Heart right ventricle (tissue), 16 donors: Measurements from ENCODE around the gene KBTBD6. TPM values are rescaled to one million over a fixed set of nuclear protein-coding genes. Genes with fewer than 3 reads are reported as not detected.
"Not testable (repeated sequence)": the region's sequence is repeated elsewhere in the genome, so short reads cannot be mapped to it uniquely, and the experiment has no call there.

Source experiments
- ATAC-seq, 8 donors: fragments of 200-7000 bp; cut with Tn5 transposase; one replicate each; pipeline ENCODE4 v1.9.1; 2020; ENCODE audit warnings: mild to moderate bottlenecking in 8 of 8, moderate library complexity in 8 of 8, moderate number of reproducible peaks in 1 of 8
- DNase-seq, 2 donors: peaks; one replicate each; pipeline ENCODE4 v3.0.0-alpha.2; 2020
- H3K27ac ChIP-seq, 10 donors: fragments of 200-600 bp; sonication (generic) in 2 of 10; one replicate each; pipeline versions ENCODE4 v1.5.0 to v1.8.0; 2020 to 2022; ENCODE audit warnings: mild to moderate bottlenecking in 3 of 10
- H3K27me3 ChIP-seq, 7 donors: fragments of 200-600 bp; one replicate each; pipeline ENCODE4 v1.8.0; 2021 to 2022; ENCODE audit warnings: mild to moderate bottlenecking in 2 of 7
- H3K36me3 ChIP-seq, 9 donors: fragments of 200-600 bp; sonication (generic) in 1 of 9; one replicate each; pipeline versions ENCODE4 v1.5.0 to v1.8.0; 2020 to 2022; ENCODE audit warnings: mild to moderate bottlenecking in 2 of 9
- H3K4me1 ChIP-seq, 9 donors: fragments of 200-600 bp; sonication (generic) in 1 of 9; one replicate each; pipeline versions ENCODE4 v1.5.0 to v1.8.0; 2020 to 2022; ENCODE audit warnings: mild to moderate bottlenecking in 4 of 9
- H3K4me3 ChIP-seq, 10 donors: fragments of 200-600 bp; sonication (generic) in 2 of 10; one replicate each; pipeline versions ENCODE4 v1.5.0 to v1.8.0; 2020 to 2022; ENCODE audit warnings: mild to moderate bottlenecking in 7 of 10, moderate library complexity in 2 of 10
- H3K9me3 ChIP-seq, 11 donors: fragments of 200-600 bp in 10 of 11; sonication (generic) in 2 of 11; one replicate each; pipeline versions ENCODE4 v1.5.0 to v1.8.0; 2013 to 2022; ENCODE audit warnings: mild to moderate bottlenecking in 2 of 11, control low read depth in 1 of 11, moderate library complexity in 1 of 11
- WGBS, 2 donors: extraction: QIAGEN DNeasy Blood & Tissue Kit; methylation state at CpG; one replicate each; pipeline ENCODE4 v1.1.7; 2013; ENCODE audit warnings: inconsistent platforms in 1 of 2; 5-methylcytosine and 5-hydroxymethylcytosine counted together
- intact Hi-C, 10 donors: fragments of 100-400 bp; cut with DNase I; formaldehyde crosslinking; loops; one replicate each; pipeline versions ENCODE4 v1.11.1 to v1.14.2; 2022
- polyA plus RNA-seq, 2 donors: library from polyadenylated mRNA; stranded (reverse); fragments of 200-250 nt; gene quantifications; one replicate each; pipeline ENCODE4 v1.2.3, GENCODE V29; 2013
- total RNA-seq, 10 donors: library from RNA; stranded (reverse); fragmentation: NEBNext Ultra II Directional in 3 of 10; extraction: Animal tissue kit (Norgen Biotek cat#: 25700) in 3 of 10; gene quantifications; one replicate each; pipeline versions ENCODE4 v1.2.1 to v1.2.4, GENCODE V29; 2021 to 2023
- TF ChIP-seq, protein P1 (sequence below), 9 donors: fragments of 200-600 bp; sonication (generic) in 2 of 9; IDR thresholded peaks; one replicate each; pipeline versions ENCODE4 v1.5.0 to v1.8.0; 2021 to 2022; ENCODE audit warnings: antibody characterized with exemption in 9 of 9, mild to moderate bottlenecking in 5 of 9, moderate library complexity in 1 of 9
- donor health status: Arrhythmogenic right ventricular cardiomyopathy.
- donor health status: ischemic (EF 13 %, LVEDD 7.1; RV severe dilation, severe dysfunction).
- donor health status: healthy with polysubstance abuse.
- donor health status: DM: no; HTN: yes; CAD: no.
- donor health status: DM: no; HTN: no; CAD: no.
- donor health status: ischemic (EF 25% LVEDD 6.9; RV normal size, moderate dysfunction).
- donor health status: ischemic (EF 25% LVEDD 5.7; RV mildly dilated, moderate dysfunction).
- donor health status: healthy.
- donor health status: DM: yes; HTN: yes; CAD: no.
- donor health status: Ischemic cardiomyopathy.
- donor health status: ischemic (EF 35%, LVEDD 5.7; RV mildly dilated, moderate dysfunction).
- donor health status: nonischemic (EF 11% LVEDD 7.7; RV severe dilation, severe dysfunction).
- donor health status: DM: yes; HTN: yes; CAD: no.
- donor health status: PGD.
- donor health status: ischemic (EF 29% LVEDD 5.4; RV normal size, mild dysfunction).
- donor health status: nonischemic (EF 23%, LVEDD 6.1; RV moderate dilation, normal function).

KBTBD6 gene
- total and polyA plus RNA-seq, 12 donors = 1.9 to 10.6 (median 6.7) TPM

DNA sequence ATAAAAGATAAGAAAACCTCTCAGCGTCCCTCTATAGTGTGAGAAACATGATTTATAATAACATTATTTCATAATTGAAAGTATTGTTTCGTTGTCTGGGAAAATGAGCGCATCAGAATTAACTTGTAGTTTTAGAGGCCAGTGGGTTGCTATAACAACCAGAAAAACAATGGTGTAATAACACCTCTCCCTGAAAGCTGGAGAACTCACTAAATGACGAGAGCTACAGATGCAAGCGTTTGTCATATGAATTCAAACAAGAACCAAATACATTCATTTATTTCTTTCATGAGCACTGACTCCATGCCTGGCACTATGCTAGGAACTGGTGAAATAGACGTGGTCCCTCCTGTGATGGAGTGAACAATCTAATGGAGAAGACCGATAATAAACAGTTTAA, 45.4 kb upstream of the KBTBD6 start:
- no peak for ATAC-seq
- Histone ChIP-seq H3K36me3 (peaks cover 0 to 5% (median 0%) of the 10 kb centered on the region in 9 donors), H3K4me1 (peaks cover 0 to 7% (median 0%) of the 10 kb centered on the region in 9 donors), H3K27ac (peak overlapping the region in 1 of 10 donors; percentile 69), H3K4me3 (no peak overlapping the region), H3K27me3 (no peaks in the 10 kb centered on the region), H3K9me3 (peaks cover 0 to 28% (median 17%) of the 10 kb centered on the region in 11 donors)
- no peak for DNase-seq
- intact Hi-C loops = no loop called here
- TF ChIP-seq, protein P1, sequence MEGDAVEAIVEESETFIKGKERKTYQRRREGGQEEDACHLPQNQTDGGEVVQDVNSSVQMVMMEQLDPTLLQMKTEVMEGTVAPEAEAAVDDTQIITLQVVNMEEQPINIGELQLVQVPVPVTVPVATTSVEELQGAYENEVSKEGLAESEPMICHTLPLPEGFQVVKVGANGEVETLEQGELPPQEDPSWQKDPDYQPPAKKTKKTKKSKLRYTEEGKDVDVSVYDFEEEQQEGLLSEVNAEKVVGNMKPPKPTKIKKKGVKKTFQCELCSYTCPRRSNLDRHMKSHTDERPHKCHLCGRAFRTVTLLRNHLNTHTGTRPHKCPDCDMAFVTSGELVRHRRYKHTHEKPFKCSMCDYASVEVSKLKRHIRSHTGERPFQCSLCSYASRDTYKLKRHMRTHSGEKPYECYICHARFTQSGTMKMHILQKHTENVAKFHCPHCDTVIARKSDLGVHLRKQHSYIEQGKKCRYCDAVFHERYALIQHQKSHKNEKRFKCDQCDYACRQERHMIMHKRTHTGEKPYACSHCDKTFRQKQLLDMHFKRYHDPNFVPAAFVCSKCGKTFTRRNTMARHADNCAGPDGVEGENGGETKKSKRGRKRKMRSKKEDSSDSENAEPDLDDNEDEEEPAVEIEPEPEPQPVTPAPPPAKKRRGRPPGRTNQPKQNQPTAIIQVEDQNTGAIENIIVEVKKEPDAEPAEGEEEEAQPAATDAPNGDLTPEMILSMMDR (IDR thresholded peaks at IDR 0.05) = no peak
- WGBS, 2 donors = 81 to 85% methylated on average over 7 of the region's 7 CpGs

GRCh38 chr13:41177616-41178015, 45.0 kb upstream of the KBTBD6 start:
- DNase-seq (no peak), ATAC-seq (no peak)
- peaks cover 0 to 7% (median 0%) of the 10 kb centered on the region in 9 donors for H3K4me1 ChIP-seq
- TF ChIP-seq, protein P1 (IDR thresholded peaks at IDR 0.05) = no peak
- peaks cover 0 to 28% (median 17%) of the 10 kb centered on the region in 11 donors for H3K9me3 ChIP-seq
- H3K36me3 ChIP-seq = peaks cover 0 to 5% (median 0%) of the 10 kb centered on the region in 9 donors
- intact Hi-C loops = no loop called here
- WGBS, 2 donors = 38 to 39% methylated on average over 2 of the region's 2 CpGs
- no peak overlapping the region for H3K4me3 ChIP-seq
- no peaks in the 10 kb centered on the region for H3K27me3 ChIP-seq
- H3K27ac ChIP-seq = peak overlapping the region in 1 of 10 donors; percentile 69

DNA sequence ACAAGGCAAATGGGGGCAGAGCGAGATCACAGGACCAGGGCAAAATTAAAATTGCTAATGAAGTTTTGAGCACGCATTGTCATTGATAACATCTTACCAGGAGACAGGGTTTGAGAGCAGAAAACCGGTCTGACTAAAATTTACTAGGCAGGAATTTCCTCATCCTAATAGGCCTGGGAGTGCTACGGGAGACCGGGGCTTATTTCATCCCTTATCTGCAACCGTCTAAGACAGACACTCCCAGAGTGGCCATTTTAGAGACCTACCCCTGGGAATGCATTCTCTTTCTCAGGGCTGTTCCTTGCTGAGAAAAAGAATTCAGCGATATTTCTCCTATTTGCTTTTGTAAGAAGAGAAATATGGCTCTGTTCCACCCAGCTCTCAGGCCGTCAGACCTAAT, 43.0 kb upstream of the KBTBD6 start:
- 93 to 94% methylated on average over 8 of the region's 8 CpGs for WGBS, 2 donors
- not testable (repeated sequence) for H3K27ac ChIP-seq

GRCh38 chr13:41162151-41162550, 29.5 kb upstream of the KBTBD6 start:
- WGBS, 2 donors = 94 to 95% methylated on average over 3 of the region's 3 CpGs
- no peaks in the 10 kb centered on the region for H3K27me3 ChIP-seq
- intact Hi-C loops = no loop called here
- H3K4me1 ChIP-seq = no peaks in the 10 kb centered on the region
- no peak for DNase-seq
- TF ChIP-seq, protein P1 (IDR thresholded peaks at IDR 0.05) = no peak
- no peak overlapping the region for H3K27ac ChIP-seq
- no peaks in the 10 kb centered on the region for H3K9me3 ChIP-seq
- no peak for ATAC-seq
- H3K4me3 ChIP-seq = no peak overlapping the region
- H3K36me3 ChIP-seq = no peaks in the 10 kb centered on the region

More for the DNA sequence above, 43.0 kb upstream of the KBTBD6 start:
- H3K4me3 ChIP-seq, ATAC-seq, H3K27me3 ChIP-seq, H3K4me1 ChIP-seq, DNase-seq, intact Hi-C loops, H3K36me3 ChIP-seq: not testable (repeated sequence)
- H3K9me3 ChIP-seq = peaks cover 0 to 28% (median 17%) of the 10 kb centered on the region in 11 donors

DNA sequence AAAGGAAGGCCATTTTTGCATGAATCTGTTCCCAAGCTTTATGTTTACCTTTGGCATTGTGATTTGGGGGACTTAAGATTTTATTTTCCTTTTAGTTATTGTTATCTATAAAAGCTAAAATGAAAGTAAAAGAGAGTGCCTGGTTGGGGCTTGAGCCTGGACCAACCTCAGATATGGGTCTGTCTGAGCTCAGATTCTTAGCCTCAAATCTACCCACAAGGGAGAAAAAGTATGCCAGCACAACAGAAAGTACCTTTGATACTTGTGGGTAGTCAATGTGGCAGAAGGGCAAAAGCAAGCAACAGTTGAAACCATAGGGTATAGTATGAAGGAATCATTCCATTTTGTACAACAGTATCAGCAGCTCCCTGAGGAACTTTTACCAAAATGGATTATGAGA, 26.6 kb upstream of the KBTBD6 start:
- DNase-seq (no peak), ATAC-seq (no peak)

More for the DNA sequence above, 26.6 kb upstream of the KBTBD6 start:
- Histone ChIP-seq H3K4me1 (no peaks in the 10 kb centered on the region), H3K9me3 (no peaks in the 10 kb centered on the region), H3K27ac (no peak overlapping the region), H3K4me3 (no peak overlapping the region), H3K27me3 (no peaks in the 10 kb centered on the region), H3K36me3 (no peaks in the 10 kb centered on the region)
- intact Hi-C loops = no loop called here
- TF ChIP-seq, protein P1 (IDR thresholded peaks at IDR 0.05) = no peak
